WTC11 (cell line): ENCODE measurements around the gene MSX1. TPM values are rescaled to one million over a fixed set of nuclear protein-coding genes. Genes with fewer than 3 reads are reported as not detected.
A peak's percentile ranks its signal among the peaks of the same experiment; 100 is the strongest.

Experiments
- ATAC-seq: fragments of 200-7000 bp; cut with Tn5 transposase; 2 replicates; pipeline ENCODE4 v1.10.0; 2021; ENCODE audit warnings: mild to moderate bottlenecking, moderate library complexity
- CTCF ChIA-PET: fragments of 300-600 bp; sonication (Branson Sonifier 250); formaldehyde crosslinking; loops from one replicate; lab custom pipeline; 2021; ENCODE audit warnings: antibody characterized with exemption; lab: Charles Lee
- POLR2A ChIA-PET: fragments of 350-600 bp; sonication (Branson Sonifier 250); formaldehyde crosslinking; loops from one replicate; lab custom pipeline; 2021; ENCODE audit warnings: antibody characterized with exemption; lab: Charles Lee
- DNase-seq: peaks from one replicate; pipeline ENCODE4 v3.0.0; 2021; ENCODE audit warnings: low spot score
- H3K27ac Mint-ChIP-seq: 2 replicates; pipeline ENCODE4 v1.8.0; 2021; ENCODE audit warnings: mixed read lengths
- H3K27me3 Mint-ChIP-seq: 2 replicates; pipeline ENCODE4 v1.8.0; 2021; ENCODE audit warnings: low read depth, mild to moderate bottlenecking, moderate library complexity, mixed read lengths
- H3K36me3 Mint-ChIP-seq: 2 replicates; pipeline ENCODE4 v1.8.0; 2021; ENCODE audit warnings: mixed read lengths
- H3K4me1 Mint-ChIP-seq: 2 replicates; pipeline ENCODE4 v1.8.0; 2022; ENCODE audit warnings: mixed read lengths
- H3K4me3 Mint-ChIP-seq: 2 replicates; pipeline ENCODE4 v1.8.0; 2021; ENCODE audit warnings: mild to moderate bottlenecking, moderate library complexity, mixed read lengths
- H3K9me3 Mint-ChIP-seq: 2 replicates; pipeline ENCODE4 v1.8.0; 2021; ENCODE audit warnings: mixed read lengths
- ATF1 ChIP-seq: sonication (generic); formaldehyde crosslinking; IDR thresholded peaks from 2 replicates; pipeline ENCODE4 v1.8.1; 2023; ENCODE audit warnings: mild to moderate bottlenecking, moderate library complexity, missing genetic modification reagents
- CBFB ChIP-seq: sonication (generic); formaldehyde crosslinking; IDR thresholded peaks from 2 replicates; pipeline ENCODE4 v1.8.1; 2022; ENCODE audit warnings: mild to moderate bottlenecking, low read depth, missing genetic modification reagents
- CDX4 ChIP-seq: fragments of 250-450 bp; sonication (Bioruptor Pico); IDR thresholded peaks from 2 replicates; pipeline ENCODE4 v1.9.0; 2021; ENCODE audit warnings: moderate library complexity, mild to moderate bottlenecking, inconsistent platforms, borderline replicate concordance
- CREB1 ChIP-seq: sonication (generic); formaldehyde crosslinking; IDR thresholded peaks from 2 replicates; pipeline ENCODE4 v1.8.0; 2023; ENCODE audit warnings: mild to moderate bottlenecking, missing genetic modification reagents
- CREM ChIP-seq: sonication (generic); formaldehyde crosslinking; IDR thresholded peaks from 2 replicates; pipeline ENCODE4 v1.8.1; 2022; ENCODE audit warnings: mild to moderate bottlenecking, missing genetic modification reagents, moderate library complexity
- ERG ChIP-seq: fragments of 250-450 bp; sonication (Bioruptor Pico); IDR thresholded peaks from 2 replicates; pipeline ENCODE4 v1.8.0; 2021; ENCODE audit warnings: mild to moderate bottlenecking
- ESRRA ChIP-seq: sonication (generic); formaldehyde crosslinking; IDR thresholded peaks from 2 replicates; pipeline ENCODE4 v1.8.1; 2022; ENCODE audit warnings: mild to moderate bottlenecking, missing genetic modification reagents, borderline replicate concordance
- FOXK1 ChIP-seq: sonication (generic); formaldehyde crosslinking; IDR thresholded peaks from 2 replicates; pipeline ENCODE4 v1.8.0; 2022; ENCODE audit warnings: mild to moderate bottlenecking, moderate library complexity, missing genetic modification reagents
- FOXP4 ChIP-seq: sonication (generic); formaldehyde crosslinking; IDR thresholded peaks from 2 replicates; pipeline ENCODE4 v1.8.0; 2022; ENCODE audit warnings: mild to moderate bottlenecking, missing genetic modification reagents
- HMGA2 ChIP-seq: fragments of 250-450 bp; sonication (Bioruptor Pico); IDR thresholded peaks from 2 replicates; pipeline ENCODE4 v1.4.0; 2021; ENCODE audit warnings: mild to moderate bottlenecking, moderate library complexity
- JAZF1 ChIP-seq: fragments of 250-450 bp; sonication (Bioruptor Pico); IDR thresholded peaks from 2 replicates; pipeline ENCODE4 v1.9.0; 2021; ENCODE audit warnings: moderate library complexity, mild to moderate bottlenecking, inconsistent platforms
- JUN ChIP-seq: sonication (generic); formaldehyde crosslinking; IDR thresholded peaks from 2 replicates; pipeline ENCODE4 v1.8.0; 2023; ENCODE audit warnings: mild to moderate bottlenecking, missing genetic modification reagents
- MLX ChIP-seq: sonication (generic); formaldehyde crosslinking; IDR thresholded peaks from 2 replicates; pipeline ENCODE4 v1.8.1; 2023; ENCODE audit warnings: mild to moderate bottlenecking, missing genetic modification reagents, moderate library complexity
- PRRX2 ChIP-seq: fragments of 250-450 bp; sonication (Bioruptor Pico); IDR thresholded peaks from 2 replicates; pipeline ENCODE4 v1.8.0; 2021; ENCODE audit warnings: mild to moderate bottlenecking
- STAT6 ChIP-seq: sonication (generic); formaldehyde crosslinking; conservative IDR thresholded peaks from 2 replicates; pipeline ENCODE4 v1.8.1; 2023; ENCODE audit warnings: mild to moderate bottlenecking, low read depth, missing genetic modification reagents, moderate library complexity
- ZBTB43 ChIP-seq: sonication (generic); formaldehyde crosslinking; IDR thresholded peaks from 2 replicates; pipeline ENCODE4 v1.8.1; 2023; ENCODE audit warnings: mild to moderate bottlenecking, missing genetic modification reagents
- ZNF138 ChIP-seq: sonication (generic); formaldehyde crosslinking; conservative IDR thresholded peaks from 2 replicates; pipeline ENCODE4 v1.8.1; 2022; ENCODE audit warnings: mild to moderate bottlenecking, moderate library complexity, missing genetic modification reagents
- ZNF263 ChIP-seq: sonication (generic); formaldehyde crosslinking; IDR thresholded peaks from 2 replicates; pipeline ENCODE4 v1.8.1; 2022; ENCODE audit warnings: low read depth, mild to moderate bottlenecking, moderate library complexity, missing genetic modification reagents
- ZNF281 ChIP-seq: sonication (generic); formaldehyde crosslinking; IDR thresholded peaks from 2 replicates; pipeline ENCODE4 v1.8.0; 2023; ENCODE audit warnings: mild to moderate bottlenecking, missing genetic modification reagents
- ZNF512 ChIP-seq: sonication (generic); formaldehyde crosslinking; IDR thresholded peaks from 2 replicates; pipeline ENCODE4 v1.8.1; 2022; ENCODE audit warnings: missing genetic modification reagents, borderline replicate concordance
- total RNA-seq: library from RNA; stranded (reverse); gene quantifications from 3 replicates; pipeline ENCODE4 v1.2.3, GENCODE V29; 2021

Gene MSX1
- total RNA-seq, 1 experiment from 2014 or later: 0.28 TPM

GRCh38 chr4:4888695-4889094, 29.2 kb downstream of the MSX1 start:
- 0 out of 2 replicates have a peak, but pooled peaks cover 2% of the 10 kb centered on the region for H3K4me1 Mint-ChIP-seq
- H3K36me3 Mint-ChIP-seq: no peaks in the 10 kb centered on the region
- ChIA-PET CTCF (interaction anchor here (1.2 kb wide), 1 partner anchor 400 kb away, joined by 3 read pairs; no protein-coding TSS in a partner anchor), POLR2A (no interaction called here)
- no peak overlapping the region for H3K27ac Mint-ChIP-seq
- no peaks in the 10 kb centered on the region for H3K9me3 Mint-ChIP-seq
- no peak for TF ChIP-seq CREB1 (CRISPR knock-in tag)
- TF ChIP-seq ESRRA: no peak
- TF ChIP-seq ZNF263: no peak
- TF ChIP-seq CREM (CRISPR knock-in tag): no peak
- TF ChIP-seq FOXK1 (CRISPR knock-in tag): no peak
- TF ChIP-seq ZNF281: no peak
- no peak overlapping the region for H3K4me3 Mint-ChIP-seq
- peak; percentile 28 for DNase-seq
- ATAC-seq: peak; percentile 72
- peaks cover 65% of the 10 kb centered on the region for H3K27me3 Mint-ChIP-seq

- TF ChIP-seq ERG (CRISPR knock-in tag) (no peak), PRRX2 (no peak), HMGA2 (CRISPR knock-in tag) (no peak), ZNF512 (CRISPR knock-in tag) (no peak), FOXP4 (CRISPR knock-in tag) (no peak), JAZF1 (CRISPR knock-in tag) (no peak), ATF1 (CRISPR knock-in tag) (no peak), ZNF138 (CRISPR knock-in tag) (no peak), STAT6 (CRISPR knock-in tag) (no peak), ZBTB43 (CRISPR knock-in tag) (no peak), CDX4 (CRISPR knock-in tag) (no peak), MLX (no peak), JUN (no peak), CBFB (CRISPR knock-in tag) (no peak)
- TF ChIP-seq, all 79 proteins: peak for 0
- H3K27me3 Mint-ChIP-seq: peaks cover 70% of the 10 kb centered on the region
- H3K36me3 Mint-ChIP-seq: no peaks in the 10 kb centered on the region
- no peak overlapping the region for H3K27ac Mint-ChIP-seq
- ChIA-PET CTCF (interaction anchor here (1.2 to 1.4 kb wide), 2 partner anchors 10 to 401 kb away, joined by 3 to 5 read pairs; no protein-coding TSS in a partner anchor), POLR2A (no interaction called here)
- H3K4me3 Mint-ChIP-seq: no peak overlapping the region
- H3K4me1 Mint-ChIP-seq: 0 out of 2 replicates have a peak, but pooled peaks cover 2% of the 10 kb centered on the region
- no peaks in the 10 kb centered on the region for H3K9me3 Mint-ChIP-seq
- ATAC-seq (no peak), DNase-seq (no peak)
These were observed 30.3 kb downstream of the MSX1 start for GRCh38 chr4:4889781-4890180.
